Loucy (cell line): ENCODE measurements around the gene KRT33A.

Experiments
- EZH2phosphoT487 ChIP-seq: fragments of 200-600 bp; IDR thresholded peaks from 2 replicates; pipeline ENCODE4 v1.6.1; 2018; ENCODE audit warnings: antibody characterized with exemption, mild to moderate bottlenecking, moderate library complexity, borderline replicate concordance
- TF ChIP-seq, protein P1 (sequence below): fragments of 200-600 bp; sonication (generic); conservative IDR thresholded peaks from 2 replicates; pipeline ENCODE4 v1.5.1; 2014; ENCODE audit warnings: mild to moderate bottlenecking, antibody characterized with exemption, low read length

DNA sequence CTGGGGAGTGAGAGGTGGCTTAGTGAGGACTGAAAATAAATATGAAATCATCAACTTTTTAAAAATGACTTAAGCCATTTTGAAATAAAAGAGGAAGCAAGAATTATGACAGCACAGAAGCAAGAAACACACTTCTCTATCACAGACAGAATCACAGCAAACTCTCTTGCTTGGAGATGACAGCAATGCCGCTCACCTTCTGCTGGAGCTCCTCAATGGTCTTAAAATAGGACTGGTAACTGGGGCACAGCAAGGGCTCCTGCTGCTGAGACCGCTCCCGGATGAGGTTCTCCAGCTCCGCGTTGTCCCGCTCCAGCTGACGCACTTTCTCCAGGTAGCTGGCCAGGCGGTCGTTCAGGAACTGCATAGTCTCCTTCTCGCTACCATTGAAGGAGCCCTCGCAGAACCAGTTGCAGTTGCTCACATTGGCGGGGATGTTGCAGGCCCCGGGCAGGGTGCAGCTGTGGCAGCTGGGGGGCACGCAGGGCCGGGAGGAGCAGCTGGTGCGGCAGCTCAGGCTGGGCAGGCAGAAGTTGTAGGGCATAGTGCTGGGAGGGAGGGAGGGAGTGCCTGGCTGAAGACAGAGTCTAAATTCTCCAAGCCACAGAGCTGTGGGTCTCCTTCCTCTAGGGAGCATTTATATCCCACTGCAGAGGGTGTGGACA, 46.5 kb upstream of the KRT33A start, which contains the start of gene KRT31:
- TF ChIP-seq, protein P1, sequence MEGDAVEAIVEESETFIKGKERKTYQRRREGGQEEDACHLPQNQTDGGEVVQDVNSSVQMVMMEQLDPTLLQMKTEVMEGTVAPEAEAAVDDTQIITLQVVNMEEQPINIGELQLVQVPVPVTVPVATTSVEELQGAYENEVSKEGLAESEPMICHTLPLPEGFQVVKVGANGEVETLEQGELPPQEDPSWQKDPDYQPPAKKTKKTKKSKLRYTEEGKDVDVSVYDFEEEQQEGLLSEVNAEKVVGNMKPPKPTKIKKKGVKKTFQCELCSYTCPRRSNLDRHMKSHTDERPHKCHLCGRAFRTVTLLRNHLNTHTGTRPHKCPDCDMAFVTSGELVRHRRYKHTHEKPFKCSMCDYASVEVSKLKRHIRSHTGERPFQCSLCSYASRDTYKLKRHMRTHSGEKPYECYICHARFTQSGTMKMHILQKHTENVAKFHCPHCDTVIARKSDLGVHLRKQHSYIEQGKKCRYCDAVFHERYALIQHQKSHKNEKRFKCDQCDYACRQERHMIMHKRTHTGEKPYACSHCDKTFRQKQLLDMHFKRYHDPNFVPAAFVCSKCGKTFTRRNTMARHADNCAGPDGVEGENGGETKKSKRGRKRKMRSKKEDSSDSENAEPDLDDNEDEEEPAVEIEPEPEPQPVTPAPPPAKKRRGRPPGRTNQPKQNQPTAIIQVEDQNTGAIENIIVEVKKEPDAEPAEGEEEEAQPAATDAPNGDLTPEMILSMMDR: no peak
- no peak for TF ChIP-seq EZH2phosphoT487
